Adrenal gland (tissue), 12 donors: ENCODE data around the gene APBB2. TPM values are rescaled to one million over a fixed set of nuclear protein-coding genes. Genes with fewer than 3 reads are reported as not detected.
A peak's percentile ranks its signal among the peaks of the same experiment; 100 is the strongest.

Source experiments
- DNase-seq, 7 donors: peaks; one replicate each; pipeline ENCODE4 v3.0.0-alpha.2; 2019 to 2020
- H3K27ac ChIP-seq, 5 donors: fragments of 200-600 bp; sonication (generic) in 4 of 5; 1 replicate in 3 of 5; 2 replicates in 2 of 5; pipeline versions ENCODE4 v1.5.1 to v1.8.0; 2016 to 2020; ENCODE audit warnings: mild to moderate bottlenecking in 1 of 5
- H3K27me3 ChIP-seq: fragments of 200-600 bp; 2 replicates; pipeline ENCODE4 v1.8.0; 2021
- H3K36me3 ChIP-seq, 2 donors: fragments of 200-600 bp; replicated peaks in 1 of 2; 1 replicate in 1 of 2; 2 replicates in 1 of 2; pipeline versions ENCODE4 v1.5.1 to v1.8.0; 2018 to 2022
- H3K4me1 ChIP-seq, 2 donors: fragments of 200-600 bp; replicated peaks in 1 of 2; 1 replicate in 1 of 2; 2 replicates in 1 of 2; pipeline versions ENCODE4 v1.5.1 to v1.8.0; 2018 to 2021
- H3K4me3 ChIP-seq, 4 donors: fragments of 200-600 bp; sonication (generic) in 3 of 4; one replicate each; pipeline ENCODE4 v1.5.1; 2016 to 2018
- H3K9me3 ChIP-seq, 3 donors: fragments of 200-600 bp; sonication (generic) in 1 of 3; replicated peaks in 1 of 3; 1 replicate in 2 of 3; 2 replicates in 1 of 3; pipeline versions ENCODE4 v1.5.1 to v1.8.0; 2016 to 2021
- CTCF ChIP-seq, 6 experiments: fragments of 450-650 bp in 4 of 6; fragments of 200-600 bp in 2 of 6; sonication (generic) in 1 of 6; IDR thresholded peaks; 1 replicate in 5 of 6; 2 replicates in 1 of 6; pipeline versions ENCODE4 v1.5.1 to v1.8.0; 2016 to 2021; ENCODE audit warnings: antibody characterized with exemption in 6 of 6, mild to moderate bottlenecking in 2 of 6, moderate library complexity in 1 of 6
- POLR2A ChIP-seq, 2 donors: fragments of 450-650 bp; IDR thresholded peaks; one replicate each; pipeline ENCODE4 v1.6.1; 2017; ENCODE audit warnings: antibody characterized with exemption in 2 of 2, mild to moderate bottlenecking in 2 of 2, moderate library complexity in 1 of 2
- WGBS, 4 donors: extraction: QIAGEN DNeasy Blood & Tissue Kit in 2 of 4; methylation state at CpG; one replicate each; pipeline versions ENCODE4 v1.1.5 to v1.1.7; 2013 to 2017; 5-methylcytosine and 5-hydroxymethylcytosine counted together
- intact Hi-C, 2 donors: fragments of 100-400 bp; cut with DNase I; formaldehyde crosslinking; loops; one replicate each; pipeline versions ENCODE4 v1.14.1 to v1.15.0; 2022 to 2023
- polyA plus RNA-seq, 3 donors: library from polyadenylated mRNA; stranded (reverse); fragments of 200-250 nt in 2 of 3; fragments of 350-450 nt in 1 of 3; fragmentation: Illumina TruSeq in 1 of 3; extraction: RNeasy Lipid Tissue Mini Kit (QIAGEN cat#74804) in 1 of 3; gene quantifications; one replicate each; pipeline ENCODE4 v1.2.3, GENCODE V29; 2013 to 2014
- total RNA-seq, 9 donors: library from RNA; depleted of rRNA in 4 of 9; stranded (reverse); fragments of >200 nt in 4 of 9; fragments of 120-200 nt in 1 of 9; fragmentation: NEBNext Ultra II Directional in 1 of 9; extraction: Animal tissue kit (Norgen Biotek cat#: 25700) in 1 of 9; gene quantifications; one replicate each; pipeline versions ENCODE4 v1.1.0 to v1.2.4, GENCODE V29; 2013 to 2023
- donor health status: healthy with polysubstance abuse.
- donor health status: Bipolar disorder and iron deficiency.
- donor health status: DM: yes; HTN: yes; CAD: no.
- donor health status: DM: no; HTN: no; CAD: no.
- donor health status: DM: no; HTN: no; CAD: no.
- donor health status: DM: yes; HTN: yes; CAD: no.

APBB2 gene
- total and polyA plus RNA-seq, 12 donors: 12.4 to 135 (median 39.7) TPM

- Histone ChIP-seq H3K27ac (no peak overlapping the region), H3K27me3 (no peaks in the 10 kb centered on the region), H3K9me3 (no peaks in the 10 kb centered on the region), H3K4me1 (no peaks in the 10 kb centered on the region), H3K36me3 (no peaks in the 10 kb centered on the region), H3K4me3 (no peak overlapping the region)
- no peak for TF ChIP-seq CTCF (IDR thresholded peaks at IDR 0.05)
- no peak for TF ChIP-seq POLR2A (IDR thresholded peaks at IDR 0.05)
- intact Hi-C loops: no loop called here
- WGBS, 4 donors: 76 to 92% (median 87%) methylated on average over 6 of the region's 6 CpGs
- DNase-seq: no peak
Measured at GRCh38 chr4:41015016-41015675, 199.2 kb downstream of the APBB2 start.

DNA sequence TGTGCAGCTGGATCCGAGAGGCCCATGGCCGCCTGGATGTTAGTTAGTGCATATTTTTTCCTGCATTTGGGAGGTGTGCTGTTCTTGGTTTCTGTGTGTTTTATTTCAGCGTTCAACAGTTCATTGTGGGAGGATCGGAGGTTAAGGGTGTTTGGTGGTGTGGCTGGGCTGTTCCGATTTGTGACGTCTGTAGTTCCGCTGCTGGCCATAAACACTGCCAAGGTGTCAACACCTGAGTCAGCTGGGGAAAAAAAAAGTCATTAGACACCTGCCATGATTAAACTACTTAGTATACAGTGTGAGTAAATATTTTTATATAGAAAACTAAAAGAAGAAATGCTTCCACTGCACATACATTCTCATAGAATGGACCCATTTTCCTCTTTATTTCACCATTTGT is 200.2 kb downstream of the APBB2 start:
- Histone ChIP-seq H3K36me3 (no peaks in the 10 kb centered on the region), H3K27me3 (no peaks in the 10 kb centered on the region), H3K4me1 (no peaks in the 10 kb centered on the region), H3K27ac (no peak overlapping the region), H3K4me3 (no peak overlapping the region), H3K9me3 (no peaks in the 10 kb centered on the region)
- TF ChIP-seq POLR2A (IDR thresholded peaks at IDR 0.05) (no peak), CTCF (IDR thresholded peaks at IDR 0.05) (no peak)
- DNase-seq: no peak
- 93 to 96% (median 95%) methylated on average over 7 of the region's 7 CpGs for WGBS, 4 donors
- intact Hi-C loops: no loop called here

- no peak for DNase-seq
- TF ChIP-seq POLR2A (IDR thresholded peaks at IDR 0.05) (no peak), CTCF (IDR thresholded peaks at IDR 0.05) (no peak)
- Histone ChIP-seq H3K9me3 (no peaks in the 10 kb centered on the region), H3K27ac (no peak overlapping the region), H3K36me3 (no peaks in the 10 kb centered on the region), H3K4me3 (no peak overlapping the region), H3K27me3 (no peaks in the 10 kb centered on the region), H3K4me1 (no peaks in the 10 kb centered on the region)
- intact Hi-C loops: no loop called here
- WGBS, 4 donors: 67 to 85% (median 78%) methylated on average over 6 of the region's 6 CpGs
Measured at GRCh38 chr4:41013746-41014145, 200.6 kb downstream of the APBB2 start.

- Histone ChIP-seq H3K9me3 (no peaks in the 10 kb centered on the region), H3K4me3 (no peak overlapping the region), H3K36me3 (no peaks in the 10 kb centered on the region), H3K4me1 (no peaks in the 10 kb centered on the region), H3K27me3 (no peaks in the 10 kb centered on the region), H3K27ac (peak overlapping the region in 1 of 5 donors; percentile 15)
- intact Hi-C loops: no loop called here
- TF ChIP-seq CTCF (IDR thresholded peaks at IDR 0.05) (no peak), POLR2A (IDR thresholded peaks at IDR 0.05) (no peak)
- DNase-seq: no peak
- 54 to 79% (median 72%) methylated on average over 3 of the region's 3 CpGs for WGBS, 4 donors
Measured at GRCh38 chr4:41012911-41013310, 201.4 kb downstream of the APBB2 start.
